NCI-H2107 (cell line): Measurements from ENCODE around the gene TOR1A.
"Not testable (repeated sequence)": the region's sequence is repeated elsewhere in the genome, so short reads cannot be mapped to it uniquely, and the experiment has no call there.

Experiments used
- DNase-seq: peaks from one replicate; lab custom pipeline; 2025; lab: John Stamatoyannopoulos, UW

Gene TOR1A

DNA sequence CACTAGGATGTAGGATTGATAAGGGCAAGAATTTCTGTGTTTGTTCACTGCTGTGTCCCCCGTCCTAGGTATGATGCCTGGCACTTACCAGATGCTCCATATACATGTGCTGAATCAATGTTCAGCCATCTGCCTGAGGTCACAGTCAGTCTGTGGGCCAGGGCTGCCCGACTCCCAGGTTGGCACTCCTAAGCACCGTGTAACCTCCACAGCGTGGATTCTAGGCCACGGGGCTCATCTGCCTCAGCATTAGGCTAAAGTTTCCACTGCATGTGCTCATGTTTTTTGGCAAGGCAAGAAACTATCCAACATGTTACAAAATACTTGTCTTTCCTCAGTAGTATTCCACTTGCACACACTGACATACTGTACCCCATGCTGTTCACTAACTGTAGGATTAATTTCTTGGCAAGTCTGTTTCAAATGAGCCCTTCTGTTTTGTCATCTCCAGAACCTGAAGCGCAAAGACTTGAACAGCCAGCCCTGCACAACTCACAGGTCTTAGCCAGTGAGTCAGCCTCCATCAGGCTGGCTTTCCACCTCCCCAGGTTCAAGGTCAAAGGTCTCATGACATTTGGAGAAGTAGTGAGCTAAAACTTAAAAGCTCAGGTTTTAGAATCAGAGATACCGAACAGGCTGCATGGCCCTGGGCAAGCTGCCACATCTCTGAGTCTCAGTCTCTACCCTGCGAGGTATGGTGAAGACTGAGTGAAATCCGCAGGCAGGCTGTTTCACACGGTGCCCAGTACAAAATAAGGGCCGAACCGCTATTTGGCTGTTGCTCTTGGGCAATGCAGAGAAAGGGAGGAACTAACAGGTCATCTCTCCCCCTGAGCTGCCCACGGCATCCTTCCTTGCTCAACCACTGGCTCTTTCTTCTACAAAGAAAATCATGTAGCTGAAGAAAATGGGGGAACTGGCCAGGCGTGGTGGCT is 7.2 kb downstream of the TOR1A start:
- DNase-seq, result no peak

DNA sequence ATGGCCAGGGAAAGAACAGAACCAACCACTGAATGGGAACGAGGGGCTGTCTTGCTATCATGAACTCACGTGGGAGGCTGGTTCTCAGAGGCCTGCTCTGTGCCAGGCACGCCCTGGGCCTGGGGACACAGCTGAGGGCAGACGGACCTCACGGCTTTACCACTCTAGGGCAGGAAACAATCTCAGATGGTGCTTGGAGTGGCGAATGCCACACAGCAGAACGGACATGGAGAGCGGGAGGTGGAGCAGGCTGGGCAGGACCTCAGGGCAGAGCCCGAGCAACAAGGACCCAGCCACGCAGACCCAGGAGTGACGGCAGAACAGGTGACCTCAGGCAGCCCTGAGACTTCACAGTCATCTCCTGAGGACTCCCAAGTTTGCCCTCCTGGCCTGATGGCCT is 8.7 kb downstream of the TOR1A start:
- DNase-seq, result no peak

DNA sequence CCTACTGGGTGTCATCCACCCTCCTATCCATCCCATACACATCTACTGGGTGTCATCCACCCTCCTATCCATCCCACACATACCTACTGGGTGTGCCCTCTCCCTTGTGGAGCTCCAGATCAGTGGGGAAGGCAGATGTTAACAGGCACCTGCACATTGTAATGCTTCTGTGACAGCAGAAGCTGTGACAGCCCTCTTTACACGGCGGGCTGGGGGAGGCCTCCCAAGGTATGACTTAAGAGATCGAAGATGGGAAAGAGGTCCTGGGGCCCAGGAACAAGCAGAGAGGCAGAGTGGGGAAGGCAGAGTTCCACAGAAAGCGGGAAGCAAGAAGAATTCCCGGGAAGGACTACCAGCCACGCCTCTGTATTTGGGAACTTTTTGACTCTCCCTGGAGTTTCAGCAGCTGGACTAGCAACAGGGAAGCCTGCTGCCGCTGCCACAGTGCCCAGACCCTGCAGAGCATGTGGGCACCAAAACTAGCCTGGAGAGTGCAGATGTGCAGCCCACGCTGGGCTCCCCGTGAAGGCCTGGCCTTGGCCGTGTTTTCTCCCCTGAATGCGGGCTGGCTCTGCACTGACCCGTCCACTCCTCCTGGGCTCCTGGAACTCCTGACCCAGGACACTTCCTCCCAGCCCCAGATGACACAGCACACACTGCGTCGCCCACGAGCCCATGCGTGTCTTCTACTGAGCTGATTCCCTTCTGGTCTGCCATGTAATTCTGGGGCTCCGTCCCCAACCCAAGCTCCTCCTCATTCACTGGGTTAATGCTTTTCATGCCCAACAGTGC is 9.3 kb downstream of the TOR1A start:
- no peak for DNase-seq

DNA sequence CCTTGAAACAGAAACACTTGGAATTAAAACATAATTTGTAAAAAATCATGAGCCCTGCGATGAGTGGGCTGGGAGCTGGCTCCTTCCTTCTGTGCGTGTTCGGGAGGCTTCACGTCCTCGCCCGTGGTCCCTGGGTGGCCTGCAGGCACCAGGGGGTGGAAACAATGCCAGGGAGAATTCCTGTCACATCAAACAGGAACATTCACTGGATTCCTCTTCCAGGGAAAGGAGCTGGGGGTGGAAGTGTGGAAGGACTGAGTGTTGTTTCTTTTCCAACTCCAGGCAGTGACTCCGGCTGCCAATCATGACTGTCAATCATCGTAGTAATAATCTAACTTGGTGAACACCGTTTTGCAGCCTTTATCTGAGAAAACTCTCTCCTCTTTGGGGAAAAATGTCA is 10.3 kb downstream of the TOR1A start:
- DNase-seq, result no peak

DNA sequence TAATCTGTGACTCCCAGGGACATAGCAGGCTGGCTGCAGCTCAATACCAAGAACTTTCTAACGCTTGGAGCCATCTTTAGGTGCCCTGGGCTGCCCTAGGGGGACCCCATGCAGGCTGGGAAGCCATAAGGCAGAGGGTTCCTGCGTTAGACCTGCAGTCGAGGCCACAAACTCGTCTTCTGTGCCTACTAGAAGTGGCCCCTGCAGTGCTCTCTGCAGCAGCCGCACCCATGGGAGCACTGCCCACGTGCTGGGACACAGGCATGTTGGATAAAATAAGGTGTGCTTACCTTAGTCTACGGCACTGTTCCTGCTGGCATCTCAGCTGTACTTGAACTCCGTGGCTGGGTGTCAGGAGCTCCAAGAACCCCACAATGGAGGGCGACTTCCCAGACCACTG is 11.6 kb downstream of the TOR1A start:
- DNase-seq, result no peak

DNA sequence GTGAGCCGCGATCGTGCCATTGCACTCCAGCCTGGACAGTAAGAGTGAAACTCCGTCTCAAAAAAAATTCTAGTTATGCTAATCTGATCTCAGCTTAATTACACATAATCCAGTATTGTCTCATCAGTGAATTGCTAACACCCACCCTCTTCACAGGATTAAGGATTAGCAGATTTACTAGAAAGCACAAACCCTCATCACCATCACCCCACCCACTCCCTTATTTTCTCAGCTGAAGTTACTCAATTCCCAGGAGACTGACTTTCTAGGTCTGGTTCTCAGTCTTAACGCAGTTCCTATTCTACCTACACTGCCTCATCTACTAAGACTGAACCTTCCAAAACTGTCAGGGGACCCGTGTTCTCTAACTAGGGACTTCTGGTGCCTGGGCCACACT is 12.0 kb downstream of the TOR1A start:
- no peak for DNase-seq

DNA sequence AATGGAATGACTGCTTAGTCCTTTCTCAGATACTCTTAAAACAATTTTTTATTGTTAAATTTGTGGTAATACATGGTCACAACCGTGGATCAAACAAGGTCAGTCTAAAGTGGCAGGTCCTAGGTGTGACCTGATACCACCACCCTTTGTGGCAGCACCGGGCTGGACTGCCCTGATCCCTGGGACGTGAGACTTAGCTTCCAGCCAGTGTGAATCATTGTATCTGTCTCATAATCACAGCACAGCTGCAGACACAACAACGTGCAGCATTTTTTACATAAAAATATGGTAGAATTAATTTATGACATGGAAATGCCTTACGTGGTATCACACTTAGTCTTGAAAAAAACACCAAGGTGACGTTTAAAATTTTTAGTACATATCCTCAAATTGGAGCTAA is 13.1 kb downstream of the TOR1A start:
- no peak for DNase-seq

DNA sequence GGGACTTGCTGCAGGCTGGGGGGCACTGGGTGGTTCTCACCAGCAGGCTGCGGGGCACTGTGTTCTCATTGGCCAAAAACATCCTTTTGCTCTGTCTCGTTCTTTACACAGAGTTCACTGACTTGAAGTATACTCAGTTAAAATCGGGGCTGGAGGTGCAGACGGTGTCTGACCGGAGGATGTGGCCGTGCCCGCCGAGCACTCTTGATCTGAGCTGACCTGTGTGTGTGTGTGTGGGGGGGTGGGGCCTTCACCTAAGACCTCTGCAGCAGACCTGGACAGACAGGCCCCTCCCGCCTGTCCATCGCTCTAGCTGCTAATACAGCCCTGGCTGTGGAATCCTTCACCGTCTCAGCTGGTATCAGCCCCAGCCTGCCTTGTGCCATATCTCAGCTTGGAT is 13.8 kb downstream of the TOR1A start:
- no peak for DNase-seq

DNA sequence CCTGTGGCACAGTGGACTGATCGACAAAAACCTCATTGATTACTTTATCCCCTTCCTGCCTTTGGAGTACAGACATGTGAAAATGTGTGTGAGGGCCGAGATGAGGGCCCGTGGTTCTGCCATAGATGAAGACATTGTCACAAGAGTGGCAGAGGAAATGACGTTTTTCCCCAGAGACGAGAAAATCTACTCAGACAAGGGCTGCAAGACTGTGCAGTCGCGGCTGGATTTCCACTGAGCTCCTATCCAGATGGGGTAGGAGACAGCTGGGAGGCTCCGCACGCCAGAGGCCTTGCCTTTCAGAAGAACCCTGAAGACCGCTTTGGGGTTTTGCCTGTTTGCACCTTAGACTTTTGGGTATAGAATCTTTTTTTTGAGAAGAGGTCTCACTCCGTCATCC is 14.6 kb downstream of the TOR1A start:
- no peak for DNase-seq

DNA sequence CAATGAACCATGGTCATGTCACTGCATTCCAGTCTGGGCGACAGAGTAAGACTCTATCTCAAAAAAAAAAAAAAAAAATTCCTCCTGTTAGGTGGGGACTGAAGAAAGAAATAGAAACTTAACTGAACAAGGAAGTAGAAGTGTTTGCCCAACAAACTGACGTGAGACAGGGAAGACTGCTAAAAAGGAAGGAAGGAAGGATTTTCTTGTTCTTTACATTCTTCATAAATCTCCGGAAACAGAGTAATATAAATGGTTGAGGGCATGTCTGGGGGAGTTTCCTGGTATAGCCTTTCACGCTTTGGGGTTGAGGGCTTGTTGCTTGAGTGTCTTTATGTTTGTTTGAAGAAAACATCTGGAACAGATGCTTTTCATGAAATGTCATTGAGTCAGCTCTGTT is 17.9 kb downstream of the TOR1A start:
- no peak for DNase-seq

DNA sequence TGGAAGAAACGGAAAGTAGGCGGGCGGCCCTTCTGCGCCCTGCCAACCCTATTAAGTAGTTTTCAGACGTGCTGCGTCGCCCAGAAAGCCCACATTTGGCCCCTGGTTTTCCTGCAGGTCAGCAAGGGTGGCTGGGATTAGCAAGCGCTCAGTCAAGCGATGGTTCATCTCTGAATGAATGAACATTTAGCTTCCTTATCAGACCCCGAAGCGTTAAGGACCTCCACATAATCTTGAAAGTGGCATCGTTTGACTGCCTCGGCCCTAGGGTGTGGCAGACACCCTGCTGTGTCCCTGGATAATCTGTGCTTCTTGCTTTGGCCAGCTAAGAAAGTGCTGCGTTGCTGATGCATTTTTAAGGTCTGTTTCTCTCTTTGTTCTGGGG is 20.3 kb downstream of the TOR1A start:
- DNase-seq, result no peak

DNA sequence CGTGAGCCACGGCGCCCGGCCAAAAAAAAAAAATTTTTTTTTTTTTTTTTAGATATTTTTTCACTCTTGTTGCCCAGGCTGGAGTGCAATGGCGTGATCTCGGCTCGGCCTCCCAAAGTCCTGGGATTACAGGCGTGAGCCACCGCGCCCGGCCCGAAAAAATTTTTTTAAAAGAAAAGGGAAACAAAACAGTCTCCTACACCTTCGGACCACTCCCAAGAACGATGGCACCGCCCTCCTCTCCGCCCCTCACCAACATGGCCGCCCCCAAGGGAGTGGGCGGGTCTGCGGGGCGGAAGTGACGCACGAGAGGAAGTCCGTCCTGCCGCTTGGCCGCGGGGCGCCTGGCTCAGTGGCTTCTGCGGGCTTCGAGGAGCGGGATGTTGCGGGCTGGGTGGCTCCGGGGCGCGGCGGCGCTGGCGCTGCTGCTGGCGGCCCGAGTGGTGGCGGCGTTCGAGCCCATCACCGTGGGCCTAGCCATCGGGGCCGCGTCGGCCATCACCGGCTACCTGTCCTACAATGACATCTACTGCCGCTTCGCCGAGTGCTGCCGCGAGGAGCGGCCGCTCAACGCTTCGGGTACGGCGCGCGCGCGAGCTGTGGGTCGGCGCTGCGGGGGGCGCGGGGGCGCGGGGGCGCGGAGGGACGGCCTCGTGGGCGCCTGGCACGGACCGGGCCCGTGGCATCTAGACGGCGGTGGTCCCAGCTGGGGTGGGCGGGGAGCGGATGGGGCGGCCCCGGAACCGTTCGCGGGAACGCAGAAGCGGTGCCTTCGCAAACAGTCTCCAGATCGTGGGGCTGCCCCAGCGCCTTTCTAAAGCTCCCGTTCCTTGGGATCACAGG is 20.9 kb downstream of the TOR1A start, which contains the start of gene TOR1B:
Gene TOR1B, plus strand, starts transcription at position 352 of the 843 bp plus-strand sequence. Its CDS starts 29 bp downstream, at position 381.
- DNase-seq, result peak; percentile 71

DNA sequence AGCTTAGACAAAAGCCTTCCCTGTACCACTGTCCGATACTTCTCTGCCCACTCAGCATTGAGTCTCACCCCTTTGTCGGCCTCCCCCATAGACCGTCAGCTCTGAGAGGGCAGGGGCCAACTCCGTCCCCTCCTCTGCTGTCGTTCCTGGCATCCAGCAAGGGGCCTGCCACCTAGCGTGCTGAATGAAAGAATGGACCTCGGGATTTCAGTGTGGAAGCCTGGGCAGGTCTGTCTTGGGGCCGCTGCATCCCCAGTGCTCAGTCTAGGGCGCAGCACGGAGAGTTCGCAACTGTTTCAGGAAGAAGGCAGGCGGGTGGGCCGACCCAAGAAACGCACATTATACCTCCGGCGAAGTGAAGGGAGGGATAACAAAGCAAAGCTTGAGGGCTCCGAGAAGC is 22.4 kb downstream of the TOR1A start:
- DNase-seq, result no peak

DNA sequence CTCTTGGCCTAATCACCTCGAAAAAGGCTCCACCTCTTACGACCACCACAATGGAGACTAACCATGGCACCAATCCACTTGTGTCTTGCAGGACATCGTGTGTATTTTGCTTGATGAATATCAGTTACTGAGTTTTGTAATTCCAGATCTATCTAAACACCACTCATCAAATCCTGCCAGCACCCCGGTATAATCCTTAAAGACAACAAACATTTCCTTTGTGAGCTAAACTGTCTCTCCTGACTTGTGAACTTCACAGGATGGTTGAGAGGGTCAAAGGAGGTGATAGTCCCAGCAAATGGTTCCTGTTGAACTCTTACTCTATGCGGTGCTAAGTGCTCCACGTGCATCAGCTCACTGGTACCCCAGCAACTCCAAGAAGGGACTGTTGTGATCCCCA is 25.0 kb downstream of the TOR1A start:
- DNase-seq, result no peak

DNA sequence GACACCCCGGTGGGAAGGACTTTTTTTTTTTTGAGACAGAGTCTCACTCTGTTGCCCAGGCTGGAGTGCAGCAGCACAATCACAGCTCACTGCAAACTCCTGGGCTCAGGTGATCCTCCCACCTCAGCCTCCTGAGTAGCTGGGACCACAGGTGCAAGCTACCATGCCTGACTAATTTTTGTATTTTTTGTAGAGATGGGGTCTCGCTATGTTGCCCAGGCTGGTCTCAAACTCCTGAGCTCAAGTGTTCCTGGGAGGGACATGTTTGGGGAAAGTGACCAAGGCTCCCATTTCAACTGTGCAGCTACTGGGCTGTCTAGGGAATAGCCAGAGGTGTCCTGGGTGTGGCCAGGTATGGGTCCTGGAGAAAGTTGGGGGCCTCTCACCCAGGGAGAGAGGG is 27.9 kb downstream of the TOR1A start:
- not testable (repeated sequence) for DNase-seq

DNA sequence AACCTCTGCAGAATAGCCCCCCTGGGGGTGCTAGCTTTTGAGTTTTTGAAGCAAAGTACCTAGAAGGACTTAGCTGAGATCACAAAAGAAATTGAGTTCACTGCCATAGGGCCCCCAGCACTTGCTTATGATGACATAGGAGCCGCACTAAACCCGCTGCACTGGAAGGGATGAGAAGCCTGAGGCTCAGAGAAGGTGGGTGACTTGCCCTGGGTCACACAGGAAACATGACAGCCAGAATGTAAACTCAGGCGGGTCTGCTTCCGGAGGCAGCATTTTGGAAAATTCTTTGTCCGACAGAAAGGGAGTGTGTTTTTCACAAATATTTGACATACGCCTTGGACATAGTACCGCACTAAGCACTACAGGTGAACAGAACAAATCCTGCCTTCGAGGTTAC is 29.4 kb downstream of the TOR1A start:
- no peak for DNase-seq

DNA sequence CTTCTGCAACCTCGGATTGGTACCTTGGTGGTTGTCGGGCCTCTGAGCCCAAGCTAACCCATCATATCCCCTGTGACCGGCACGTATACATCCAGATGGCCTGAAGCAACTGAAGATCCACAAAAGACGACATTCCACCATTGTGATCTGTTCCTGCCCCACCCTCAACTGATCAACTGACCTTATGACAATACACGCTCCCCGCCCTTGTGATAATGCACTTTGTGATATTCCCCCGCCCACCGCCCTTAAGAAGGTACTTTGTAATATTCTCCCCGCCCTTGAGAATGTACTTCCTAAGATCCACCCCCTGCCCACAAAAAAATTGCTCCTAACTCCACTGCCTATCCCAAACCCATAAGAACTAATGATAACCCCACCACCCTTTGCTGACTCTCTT is 37.5 kb downstream of the TOR1A start:
- DNase-seq, result no peak

DNA sequence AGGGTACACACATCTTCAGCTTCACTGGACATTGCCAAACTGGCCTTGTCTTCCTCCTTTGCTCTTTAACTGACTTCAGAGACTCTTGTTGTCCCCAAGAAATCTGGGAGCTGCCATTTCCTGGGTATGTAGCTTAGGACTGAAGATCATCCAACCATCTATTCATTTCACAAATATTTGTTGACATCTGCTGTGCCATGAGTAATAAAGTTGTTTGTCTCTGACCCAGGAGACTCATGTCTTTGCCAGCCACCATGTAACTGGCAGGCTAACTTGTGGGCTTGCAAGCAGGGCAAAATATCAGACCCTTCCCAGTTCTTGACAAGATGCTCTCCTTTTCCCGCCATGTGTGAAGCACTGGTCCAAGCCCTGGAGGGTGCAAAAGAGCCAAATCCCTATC is 38.1 kb downstream of the TOR1A start:
- no peak for DNase-seq

DNA sequence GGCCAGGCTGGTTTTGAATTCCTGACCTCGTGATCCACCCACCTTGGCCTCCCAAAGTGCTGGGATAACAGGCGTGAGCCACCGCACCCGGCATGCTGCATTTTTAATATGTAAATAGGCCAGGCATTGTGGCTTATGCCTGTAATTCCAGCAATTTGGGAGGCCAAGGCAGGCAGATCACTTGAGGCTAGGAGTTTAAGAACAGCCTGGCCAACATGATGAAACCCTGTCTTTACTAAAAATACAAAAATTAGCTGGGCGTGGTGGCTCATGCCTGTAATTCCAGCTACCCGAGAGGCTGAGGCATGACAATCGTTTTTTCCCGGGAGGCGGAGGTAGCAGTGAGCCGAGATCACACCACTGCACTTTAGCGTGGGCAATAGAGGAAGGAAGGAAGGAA is 39.0 kb downstream of the TOR1A start:
- not testable (repeated sequence) for DNase-seq

DNA sequence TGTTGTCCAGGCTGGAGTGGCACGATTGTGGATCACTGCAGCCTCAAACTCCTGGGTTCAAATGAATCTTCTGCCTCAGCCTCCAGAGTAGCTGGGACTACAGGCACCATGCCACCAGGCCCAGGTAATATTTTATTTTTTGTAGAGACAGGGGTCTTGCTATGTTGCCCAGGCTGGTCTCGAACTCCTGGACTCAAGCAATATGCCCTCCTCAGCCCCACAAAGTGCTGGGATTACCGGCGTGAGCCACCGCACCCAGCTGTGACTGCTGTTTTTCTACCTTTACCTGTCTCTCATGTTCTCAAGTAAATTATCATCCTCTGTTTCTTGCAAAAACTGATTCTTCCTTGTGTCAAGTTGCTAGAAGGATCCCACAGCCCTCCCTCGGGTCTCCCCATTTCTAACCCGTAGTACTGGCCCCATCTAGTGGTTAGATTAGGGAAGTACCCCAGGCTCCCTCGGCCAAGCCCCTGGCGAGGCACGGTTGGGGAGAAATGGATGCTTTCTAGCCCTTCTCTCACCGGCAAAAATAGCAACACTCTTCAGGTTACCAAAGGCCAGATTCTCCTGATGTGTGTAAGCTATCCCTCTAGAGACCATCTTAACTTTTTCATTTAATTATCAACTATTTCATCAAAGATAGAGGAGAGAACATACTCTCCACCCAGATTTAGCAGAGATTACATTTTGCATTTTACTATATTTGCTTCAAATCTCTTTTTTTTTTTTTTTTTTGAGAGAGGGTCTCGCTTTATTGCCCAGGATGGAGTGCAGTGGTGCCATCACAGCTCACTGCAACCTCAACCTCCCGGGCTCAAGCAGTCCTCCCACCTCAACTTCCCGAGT is 40.2 kb downstream of the TOR1A start:
- DNase-seq, result peak; percentile 56

DNA sequence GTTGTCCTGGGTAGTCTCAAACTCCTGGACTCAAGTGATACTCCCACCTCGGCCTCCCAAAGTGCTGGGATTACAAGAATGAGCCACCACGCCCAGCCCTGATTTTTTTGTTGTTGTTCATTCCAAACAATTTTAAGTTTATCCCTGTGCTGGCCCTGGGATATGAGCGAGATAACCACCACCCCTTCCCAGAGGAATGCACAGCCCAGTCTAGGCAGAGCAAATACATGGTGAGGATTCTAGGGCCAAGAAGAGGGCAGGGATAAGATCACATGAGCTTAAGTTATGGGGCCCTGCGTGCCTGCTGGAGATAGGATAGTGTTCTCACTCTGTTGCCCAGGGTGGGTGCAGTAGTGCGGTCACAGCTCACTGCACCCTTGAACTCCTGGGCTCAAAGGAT is 42.0 kb downstream of the TOR1A start:
- DNase-seq, result no peak
